Endodermal cell (in vitro differentiated cells): ENCODE data around the gene ZACN. TPM values are rescaled to one million over a fixed set of nuclear protein-coding genes. Genes with fewer than 3 reads are reported as not detected.

ENCODE experiments used
- DNase-seq: peaks from one replicate; pipeline ENCODE4 v3.0.0-alpha.2; 2017
- H3K27ac ChIP-seq: 2 replicates; pipeline ENCODE4 v1.5.1; 2013; ENCODE audit warnings: mild to moderate bottlenecking, low read depth, low read length, moderate library complexity
- H3K27me3 ChIP-seq: 2 replicates; pipeline ENCODE4 v1.6.1; 2013; ENCODE audit warnings: mild to moderate bottlenecking, low read length, moderate library complexity; ENCODE audit not compliant: insufficient read depth, control insufficient read depth, poor library complexity, severe bottlenecking
- H3K36me3 ChIP-seq: 2 replicates; pipeline ENCODE4 v1.7.0; 2013; ENCODE audit warnings: mild to moderate bottlenecking, low read length, moderate library complexity; ENCODE audit not compliant: control insufficient read depth, insufficient read depth
- H3K4me1 ChIP-seq: one replicate; pipeline ENCODE4 v1.7.0; 2013; ENCODE audit warnings: low read length; ENCODE audit not compliant: control insufficient read depth, insufficient read depth
- H3K4me3 ChIP-seq: 2 replicates; pipeline ENCODE4 v1.5.1; 2013; ENCODE audit warnings: mild to moderate bottlenecking, low read length, moderate library complexity
- H3K9ac ChIP-seq: 2 replicates; pipeline ENCODE4 v1.6.1; 2013; ENCODE audit warnings: mild to moderate bottlenecking, low read length, moderate library complexity; ENCODE audit not compliant: poor library complexity, severe bottlenecking; ENCODE audit errors: extremely low read depth
- H3K9me3 ChIP-seq: 2 replicates; pipeline ENCODE4 v1.6.1; 2013; ENCODE audit warnings: mild to moderate bottlenecking, low read length, moderate library complexity; ENCODE audit not compliant: control insufficient read depth
- H3K27ac Mint-ChIP-seq: 2 replicates; pipeline ENCODE4 v1.8.0; 2020; ENCODE audit warnings: mixed read lengths
- H3K27me3 Mint-ChIP-seq: 2 replicates; pipeline ENCODE4 v1.8.0; 2021; ENCODE audit warnings: mild to moderate bottlenecking, mixed read lengths; ENCODE audit not compliant: insufficient read depth
- H3K36me3 Mint-ChIP-seq: 2 replicates; pipeline ENCODE4 v1.8.0; 2020; ENCODE audit warnings: low read depth, mixed read lengths
- H3K4me1 Mint-ChIP-seq: 2 replicates; pipeline ENCODE4 v1.8.0; 2020; ENCODE audit warnings: mixed read lengths
- H3K4me3 Mint-ChIP-seq: 2 replicates; pipeline ENCODE4 v1.8.0; 2020; ENCODE audit warnings: mild to moderate bottlenecking, moderate library complexity, mixed read lengths
- H3K9me3 Mint-ChIP-seq: 2 replicates; pipeline ENCODE4 v1.8.0; 2020; ENCODE audit warnings: mild to moderate bottlenecking, mixed read lengths
- WGBS, 2 experiments: methylation state at CpG; one replicate each; pipeline versions ENCODE4 v1.1.5 to v1.1.7; 2013; ENCODE audit warnings: missing lambda C conversion rate in 2 of 2, mixed read lengths in 1 of 2; ENCODE audit not compliant: insufficient coverage in 1 of 2, insufficient read length in 1 of 2; 5-methylcytosine and 5-hydroxymethylcytosine counted together
- total RNA-seq, 2 donors: library from RNA; stranded (reverse); fragmentation: NEBNext Ultra II Directional in 1 of 2; extraction: Animal tissue kit (Norgen Biotek cat#: 25700) in 1 of 2; gene quantifications; 2 replicates in 1 of 2; 3 replicates in 1 of 2; pipeline ENCODE4 v1.2.1, GENCODE V29; 2021
- TF ChIP-seq, protein P1 (sequence below): fragments of 200-600 bp; sonication (generic); conservative IDR thresholded peaks from 2 replicates; pipeline ENCODE4 v1.5.0; 2021; ENCODE audit warnings: antibody characterized with exemption, mild to moderate bottlenecking

The ZACN gene
- total RNA-seq, 2 donors from 2014 or later: 0.09 TPM; not detected in 1

DNA sequence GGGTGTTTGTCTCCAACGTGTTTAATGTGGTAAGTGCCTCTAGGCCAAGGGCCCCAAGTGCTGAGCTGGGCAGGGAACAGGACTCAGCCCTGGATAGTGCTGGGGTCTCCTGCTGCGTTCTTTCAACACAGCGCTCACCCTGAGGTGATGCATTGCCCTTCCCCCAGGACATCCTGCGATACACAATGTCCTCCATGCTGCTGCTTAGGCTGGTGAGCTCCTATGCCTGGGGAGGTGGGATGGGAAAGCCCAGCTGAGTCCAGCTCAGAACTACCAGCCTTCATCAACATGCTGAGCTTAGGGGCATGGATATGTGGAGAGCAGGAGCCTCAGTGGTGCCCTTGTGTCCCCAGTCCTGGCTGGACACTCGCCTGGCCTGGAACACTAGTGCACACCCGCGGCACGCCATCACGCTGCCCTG lies 563 bp downstream of the ZACN start:
- peak overlapping the region; percentile 58 for H3K4me3 ChIP-seq
- H3K27ac ChIP-seq: no peak overlapping the region
- H3K27me3 ChIP-seq: peaks cover 54% of the 10 kb centered on the region
- Mint-ChIP-seq H3K4me3 (no peak overlapping the region), H3K36me3 (peaks cover 12% of the 10 kb centered on the region), H3K9me3 (no peaks in the 10 kb centered on the region), H3K27me3 (peaks cover 53% of the 10 kb centered on the region), H3K4me1 (peaks cover 24% of the 10 kb centered on the region), H3K27ac (no peak overlapping the region)
- no peak overlapping the region for H3K9ac ChIP-seq
- DNase-seq: no peak
- 43 to 62% methylated on average over 1 to 9 of the region's 9 CpGs for WGBS, 2 experiments
- H3K36me3 ChIP-seq: peaks cover 22% of the 10 kb centered on the region
- TF ChIP-seq, protein P1, sequence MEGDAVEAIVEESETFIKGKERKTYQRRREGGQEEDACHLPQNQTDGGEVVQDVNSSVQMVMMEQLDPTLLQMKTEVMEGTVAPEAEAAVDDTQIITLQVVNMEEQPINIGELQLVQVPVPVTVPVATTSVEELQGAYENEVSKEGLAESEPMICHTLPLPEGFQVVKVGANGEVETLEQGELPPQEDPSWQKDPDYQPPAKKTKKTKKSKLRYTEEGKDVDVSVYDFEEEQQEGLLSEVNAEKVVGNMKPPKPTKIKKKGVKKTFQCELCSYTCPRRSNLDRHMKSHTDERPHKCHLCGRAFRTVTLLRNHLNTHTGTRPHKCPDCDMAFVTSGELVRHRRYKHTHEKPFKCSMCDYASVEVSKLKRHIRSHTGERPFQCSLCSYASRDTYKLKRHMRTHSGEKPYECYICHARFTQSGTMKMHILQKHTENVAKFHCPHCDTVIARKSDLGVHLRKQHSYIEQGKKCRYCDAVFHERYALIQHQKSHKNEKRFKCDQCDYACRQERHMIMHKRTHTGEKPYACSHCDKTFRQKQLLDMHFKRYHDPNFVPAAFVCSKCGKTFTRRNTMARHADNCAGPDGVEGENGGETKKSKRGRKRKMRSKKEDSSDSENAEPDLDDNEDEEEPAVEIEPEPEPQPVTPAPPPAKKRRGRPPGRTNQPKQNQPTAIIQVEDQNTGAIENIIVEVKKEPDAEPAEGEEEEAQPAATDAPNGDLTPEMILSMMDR: no peak
- H3K4me1 ChIP-seq: peaks cover 15% of the 10 kb centered on the region
- H3K9me3 ChIP-seq: no peaks in the 10 kb centered on the region

DNA sequence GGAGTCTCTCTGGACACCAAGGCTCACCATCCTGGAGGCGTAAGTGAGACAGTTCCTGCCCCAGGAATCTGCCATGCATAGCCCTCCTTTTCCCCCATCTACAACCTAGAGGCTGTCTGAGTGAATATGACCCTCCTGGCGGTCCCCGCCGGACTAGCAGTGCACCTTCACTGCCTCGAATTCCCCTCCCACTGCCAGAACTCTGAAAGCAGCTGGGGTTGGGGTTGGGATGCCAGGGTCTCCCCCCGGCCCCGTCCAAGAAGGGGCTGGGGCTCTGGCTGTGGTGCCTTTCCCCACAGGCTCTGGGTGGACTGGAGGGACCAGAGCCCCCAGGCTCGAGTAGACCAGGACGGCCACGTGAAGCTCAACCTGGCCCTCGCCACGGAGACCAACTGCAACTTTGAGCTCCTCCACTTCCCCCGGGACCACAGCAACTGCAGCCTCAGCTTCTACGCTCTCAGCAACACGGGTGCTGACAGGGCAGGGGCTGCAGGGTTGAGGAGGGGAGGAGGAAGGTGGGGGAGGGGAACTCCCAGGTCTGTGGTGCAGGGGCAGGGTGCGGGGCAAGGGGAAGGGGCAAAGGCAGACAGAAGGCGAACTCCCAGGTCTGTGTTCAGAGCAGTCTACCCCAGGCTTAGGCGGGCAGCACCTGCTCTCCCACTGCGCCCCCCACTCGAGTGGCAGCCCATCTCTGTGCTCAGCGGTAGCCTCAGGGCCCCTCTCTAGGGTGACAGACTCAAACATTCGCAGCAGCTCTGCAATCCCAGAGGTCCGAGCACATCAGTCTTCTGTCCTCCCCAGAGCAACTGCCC lies 1.2 kb downstream of the ZACN start:
- Mint-ChIP-seq H3K27me3 (peaks cover 47% of the 10 kb centered on the region), H3K4me1 (peaks cover 21% of the 10 kb centered on the region), H3K4me3 (peak overlapping the region; percentile 34), H3K9me3 (no peaks in the 10 kb centered on the region), H3K36me3 (peaks cover 18% of the 10 kb centered on the region), H3K27ac (no peak overlapping the region)
- Histone ChIP-seq H3K36me3 (peaks cover 29% of the 10 kb centered on the region), H3K4me3 (peak overlapping the region; percentile 58), H3K27me3 (peaks cover 48% of the 10 kb centered on the region), H3K9ac (no peak overlapping the region), H3K4me1 (peaks cover 15% of the 10 kb centered on the region), H3K27ac (no peak overlapping the region), H3K9me3 (no peaks in the 10 kb centered on the region)
- WGBS, 2 experiments: 22% methylated on average over 13 to 23 of the region's 23 CpGs
- peak; percentile 83 for DNase-seq
- TF ChIP-seq, protein P1: peak; percentile 61

DNA sequence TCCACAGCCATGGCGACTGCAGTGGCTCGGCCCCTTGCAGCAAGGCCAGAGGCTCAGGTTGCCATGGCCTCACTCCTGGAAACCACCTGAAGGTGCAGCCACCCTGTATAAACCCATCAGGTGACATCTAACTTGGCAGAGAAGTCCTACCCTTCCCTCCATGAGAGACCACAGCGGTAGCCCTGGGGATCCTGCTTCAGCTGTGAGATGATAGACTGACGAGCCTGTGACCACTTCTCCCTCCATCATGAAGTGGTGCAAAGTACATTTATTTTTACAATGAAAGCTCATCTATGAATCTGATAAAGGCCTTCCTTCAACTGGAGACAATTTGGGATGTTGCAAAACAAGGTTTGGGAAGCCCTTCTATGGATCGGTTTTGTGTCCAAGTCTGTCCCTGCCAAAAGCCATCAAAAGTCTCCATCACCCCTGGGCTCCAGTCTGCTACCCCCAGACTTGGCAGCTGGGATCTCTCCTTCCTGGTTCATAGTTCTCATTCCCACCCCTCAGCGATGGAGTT lies 1.8 kb downstream of the ZACN start:
- WGBS, 2 experiments: 67 to 70% methylated on average over 2 to 6 of the region's 6 CpGs
- H3K9me3 Mint-ChIP-seq: no peaks in the 10 kb centered on the region
- TF ChIP-seq, protein P1: no peak
- Histone ChIP-seq H3K4me3 (no peak overlapping the region), H3K36me3 (peaks cover 35% of the 10 kb centered on the region), H3K9me3 (no peaks in the 10 kb centered on the region), H3K27me3 (peaks cover 41% of the 10 kb centered on the region), H3K4me1 (peaks cover 15% of the 10 kb centered on the region), H3K27ac (no peak overlapping the region), H3K9ac (no peak overlapping the region)
- peaks cover 41% of the 10 kb centered on the region for H3K27me3 Mint-ChIP-seq
- DNase-seq: peak; percentile 74
- H3K4me1 Mint-ChIP-seq: peaks cover 18% of the 10 kb centered on the region
- H3K36me3 Mint-ChIP-seq: peaks cover 23% of the 10 kb centered on the region
- H3K4me3 Mint-ChIP-seq: peak overlapping the region; percentile 34
- no peak overlapping the region for H3K27ac Mint-ChIP-seq
